ENCODE measurements around the gene ENTPD1. TPM values are rescaled to one million over a fixed set of nuclear protein-coding genes. Genes with fewer than 3 reads are reported as not detected.
"Not testable (repeated sequence)": the region's sequence is repeated elsewhere in the genome, so short reads cannot be mapped to it uniquely, and the experiment has no call there.

ENTPD1 gene
- total and polyA plus RNA-seq, 2 experiments from 2014 or later = 1.5 to 8.9 TPM

- no peaks in the 10 kb centered on the region for H3K9me2 ChIP-seq (replicated peaks; ENCODE audit: insufficient read depth)
- H3K27ac ChIP-seq = no peak overlapping the region
- H3K4me2 ChIP-seq = no peak overlapping the region
- no peaks in the 10 kb centered on the region for H4K20me1 ChIP-seq (ENCODE audit: insufficient read depth, poor library complexity, severe bottlenecking)
- no peak overlapping the region for H3K4me3 ChIP-seq
- H3K4me1 ChIP-seq (ENCODE audit: insufficient read depth) = no peaks in the 10 kb centered on the region
- DNase-seq (ENCODE audit: low spot score) = no peak
- no peaks in the 10 kb centered on the region for H3K79me2 ChIP-seq
- H2AFZ ChIP-seq = no peak overlapping the region
- no peaks in the 10 kb centered on the region for H3K27me3 ChIP-seq
- TF ChIP-seq EZH2phosphoT487 (IDR thresholded peaks at IDR 0.05; ENCODE audit: low read depth, severe bottlenecking, unreplicated experiment) = no peak
- TF ChIP-seq CTCF (IDR thresholded peaks at IDR 0.05; ENCODE audit: poor library complexity) = no peak
- no peaks in the 10 kb centered on the region for H3K36me3 ChIP-seq (replicated peaks; ENCODE audit: insufficient read depth, low read depth)
- H3K9me3 ChIP-seq (ENCODE audit: low read depth) = no peaks in the 10 kb centered on the region
Observed at GRCh38 chr10:95798096-95798855, 42.3 kb downstream of the ENTPD1 start.

GRCh38 chr10:95800286-95800685 is 44.3 kb downstream of the ENTPD1 start:
- not testable (repeated sequence) for H3K4me1 ChIP-seq (ENCODE audit: insufficient read depth); H3K27me3 ChIP-seq; H3K36me3 ChIP-seq (replicated peaks; ENCODE audit: insufficient read depth, low read depth); H2AFZ ChIP-seq; H3K9me3 ChIP-seq (ENCODE audit: low read depth); H4K20me1 ChIP-seq (ENCODE audit: insufficient read depth, poor library complexity, severe bottlenecking); H3K9me2 ChIP-seq (replicated peaks; ENCODE audit: insufficient read depth); DNase-seq (ENCODE audit: low spot score); H3K4me3 ChIP-seq; H3K27ac ChIP-seq; H3K4me2 ChIP-seq; H3K79me2 ChIP-seq
- 73% methylated on average over 2 of the region's 2 CpGs for WGBS (ENCODE audit: low lambda C conversion rate, missing lambda C conversion rate)

- H3K79me2 ChIP-seq; H3K9me2 ChIP-seq (replicated peaks; ENCODE audit: insufficient read depth); H3K27me3 ChIP-seq; H3K36me3 ChIP-seq (replicated peaks; ENCODE audit: insufficient read depth, low read depth); H3K4me2 ChIP-seq; H3K4me3 ChIP-seq; DNase-seq (ENCODE audit: low spot score); H3K9me3 ChIP-seq (ENCODE audit: low read depth); H3K4me1 ChIP-seq (ENCODE audit: insufficient read depth); H3K27ac ChIP-seq; H4K20me1 ChIP-seq (ENCODE audit: insufficient read depth, poor library complexity, severe bottlenecking); H2AFZ ChIP-seq: not testable (repeated sequence)
- 77% methylated on average over 11 of the region's 11 CpGs for WGBS (ENCODE audit: low lambda C conversion rate, missing lambda C conversion rate)
Observed at GRCh38 chr10:95806687-95807380, 50.9 kb downstream of the ENTPD1 start.

- WGBS (ENCODE audit: low lambda C conversion rate, missing lambda C conversion rate) = 81% methylated on average over 8 of the region's 8 CpGs
Observed at GRCh38 chr10:95808705-95809308, 52.8 kb downstream of the ENTPD1 start.

More at GRCh38 chr10:95808705-95809308, 52.8 kb downstream of the ENTPD1 start:
- not testable (repeated sequence) for H3K79me2 ChIP-seq; H3K9me3 ChIP-seq (ENCODE audit: low read depth); H3K9me2 ChIP-seq (replicated peaks; ENCODE audit: insufficient read depth); H3K27me3 ChIP-seq; H3K36me3 ChIP-seq (replicated peaks; ENCODE audit: insufficient read depth, low read depth); H2AFZ ChIP-seq; H4K20me1 ChIP-seq (ENCODE audit: insufficient read depth, poor library complexity, severe bottlenecking); DNase-seq (ENCODE audit: low spot score); H3K4me2 ChIP-seq; H3K4me1 ChIP-seq (ENCODE audit: insufficient read depth); H3K27ac ChIP-seq; H3K4me3 ChIP-seq

Measured in hepatocyte (in vitro differentiated cells).